ENCODE data around the gene HIGD1B.

Gene HIGD1B

GRCh38 chr17:44830359-44831288 is 17.1 kb upstream of the HIGD1B start:
- intact Hi-C loops (cut with DNase I), result no loop called here
- DNase-seq, result peak in 23 of 42 donors; percentile 10 to 50 (median 18)

- intact Hi-C loops (cut with DNase I), result no loop called here
- DNase-seq, result no peak
These were observed 16.3 kb upstream of the HIGD1B start for GRCh38 chr17:44831371-44831770.

- no peak for DNase-seq
- intact Hi-C loops (cut with DNase I), result no loop called here
These were observed 14.9 kb upstream of the HIGD1B start for GRCh38 chr17:44832805-44833204.

GRCh38 chr17:44837196-44837595 is 10.5 kb upstream of the HIGD1B start:
- intact Hi-C loops (cut with DNase I), result no loop called here
- DNase-seq, result no peak

GRCh38 chr17:44840274-44840673 is 7.4 kb upstream of the HIGD1B start:
- no peak for DNase-seq
- intact Hi-C loops (cut with DNase I), result no loop called here

- intact Hi-C loops (cut with DNase I), result no loop called here
These were observed 6.7 kb upstream of the HIGD1B start for GRCh38 chr17:44840936-44841335.

GRCh38 chr17:44842748-44843147 is 4.9 kb upstream of the HIGD1B start:
- no peak for DNase-seq
- intact Hi-C loops (cut with DNase I), result no loop called here

More at GRCh38 chr17:44840936-44841335, 6.7 kb upstream of the HIGD1B start:
- DNase-seq, result no peak

GRCh38 chr17:44844390-44844830 is 3.3 kb upstream of the HIGD1B start:
- intact Hi-C loops (cut with DNase I), result no loop called here

GRCh38 chr17:44846206-44846605 is 1.5 kb upstream of the HIGD1B start:
- intact Hi-C loops (cut with DNase I), result no loop called here
- DNase-seq, result no peak

More at GRCh38 chr17:44844390-44844830, 3.3 kb upstream of the HIGD1B start:
- no peak for DNase-seq

GRCh38 chr17:44848257-44848795 is 643 bp downstream of the HIGD1B start:
- DNase-seq, result no peak
- intact Hi-C loops (cut with DNase I), result no loop called here

GRCh38 chr17:44848961-44849489 is 1.3 kb downstream of the HIGD1B start:
- DNase-seq, result no peak

GRCh38 chr17:44850025-44850424 is 2.3 kb downstream of the HIGD1B start:
- no peak for DNase-seq
- intact Hi-C loops (cut with DNase I), result no loop called here

More at GRCh38 chr17:44848961-44849489, 1.3 kb downstream of the HIGD1B start:
- intact Hi-C loops (cut with DNase I), result no loop called here

- intact Hi-C loops (cut with DNase I), result no loop called here
- no peak for DNase-seq
These were observed 2.9 kb downstream of the HIGD1B start for GRCh38 chr17:44850612-44851011.

- intact Hi-C loops (cut with DNase I), result no loop called here
- DNase-seq, result no peak
These were observed 6.5 kb downstream of the HIGD1B start for GRCh38 chr17:44854192-44854591.

- intact Hi-C loops (cut with DNase I), result no loop called here
- no peak for DNase-seq
These were observed 12.0 kb downstream of the HIGD1B start for GRCh38 chr17:44859701-44860100.

- intact Hi-C loops (cut with DNase I), result no loop called here
- DNase-seq, result no peak
These were observed 14.7 kb downstream of the HIGD1B start for GRCh38 chr17:44862278-44862914.

GRCh38 chr17:44863061-44863918 is 15.6 kb downstream of the HIGD1B start:
- intact Hi-C loops (cut with DNase I), result no loop called here
- no peak for DNase-seq

GRCh38 chr17:44864831-44865230 is 17.1 kb downstream of the HIGD1B start:
- DNase-seq, result no peak
- intact Hi-C loops (cut with DNase I), result loop anchor here (2.0 kb wide), 1 partner anchor 86 kb away; no protein-coding TSS in a partner anchor

- DNase-seq, result peak; percentile 29 to 90 (median 72)
- intact Hi-C loops (cut with DNase I), result loop anchor here (2.0 kb wide), 1 partner anchor 86 kb away; no protein-coding TSS in a partner anchor
These were observed 17.6 kb downstream of the HIGD1B start for GRCh38 chr17:44865231-44865660.

All from head of caudate nucleus (tissue), 42 donors.